Psoas muscle (tissue), 8 donors: ENCODE results near the gene NSMF. TPM values are rescaled to one million over a fixed set of nuclear protein-coding genes. Genes with fewer than 3 reads are reported as not detected.

Experiments used
- ATAC-seq, 4 donors: fragments of 200-7000 bp; cut with Tn5 transposase; one replicate each; pipeline ENCODE4 v1.9.1; 2020; ENCODE audit warnings: moderate library complexity in 3 of 4, mild to moderate bottlenecking in 2 of 4
- DNase-seq, 2 donors: peaks; one replicate each; pipeline ENCODE4 v3.0.0-alpha.2; 2020
- H3K27ac ChIP-seq: fragments of 200-600 bp; one replicate; pipeline ENCODE4 v1.8.0; 2022
- H3K27me3 ChIP-seq, 3 donors: fragments of 200-600 bp in 1 of 3; one replicate each; pipeline versions ENCODE4 v1.6.1 to v1.8.0; 2013 to 2022; ENCODE audit warnings: low read length in 2 of 3, mild to moderate bottlenecking in 2 of 3, moderate library complexity in 1 of 3; ENCODE audit not compliant: insufficient read depth in 3 of 3
- H3K36me3 ChIP-seq, 2 donors: fragments of 200-600 bp in 1 of 2; one replicate each; pipeline versions ENCODE4 v1.6.1 to v1.8.0; 2013 to 2022; ENCODE audit warnings: low read depth in 1 of 2, mild to moderate bottlenecking in 1 of 2, moderate library complexity in 1 of 2; ENCODE audit not compliant: insufficient read depth in 1 of 2
- H3K4me1 ChIP-seq: fragments of 200-600 bp; one replicate; pipeline ENCODE4 v1.8.0; 2022
- H3K4me3 ChIP-seq: fragments of 200-600 bp; one replicate; pipeline ENCODE4 v1.8.0; 2022; ENCODE audit warnings: mild to moderate bottlenecking
- H3K9me3 ChIP-seq: fragments of 200-600 bp; one replicate; pipeline ENCODE4 v1.8.0; 2022
- WGBS, 3 donors: extraction: QIAGEN DNeasy Blood & Tissue Kit; methylation state at CpG; one replicate each; pipeline versions ENCODE4 v1.1.6 to v1.1.7; 2013; 5-methylcytosine and 5-hydroxymethylcytosine counted together
- intact Hi-C, 2 donors: fragments of 100-400 bp; cut with DNase I; formaldehyde crosslinking; loops; one replicate each; pipeline versions ENCODE4 v1.11.0 to v1.14.2; 2022
- polyA plus RNA-seq, 3 donors: library from polyadenylated mRNA; stranded (reverse); fragments of 200-250 nt; gene quantifications; one replicate each; pipeline ENCODE4 v1.2.3, GENCODE V29; 2013
- total RNA-seq, 4 donors: library from RNA; stranded (reverse); fragmentation: NEBNext Ultra II Directional in 2 of 4; extraction: Animal tissue kit (Norgen Biotek cat#: 25700) in 2 of 4; gene quantifications; one replicate each; pipeline versions ENCODE4 v1.2.1 to v1.2.4, GENCODE V29; 2021 to 2023
- TF ChIP-seq, protein P1 (sequence below): fragments of 200-600 bp; IDR thresholded peaks from one replicate; pipeline ENCODE4 v1.8.0; 2022; ENCODE audit warnings: antibody characterized with exemption
- donor health status: healthy with polysubstance abuse.
- donor health status: DM: no; HTN: no; CAD: no; lungs with moderate emphysema.
- donor health status: Bipolar disorder and iron deficiency.
- donor health status: healthy.
- donor health status: DM: yes; HTN: yes; CAD: no.
- donor health status: DM: no; HTN: no; CAD: no.
- donor health status: DM: no; HTN: no; CAD: no.
- donor health status: DM: yes; HTN: yes; CAD: no.

The NSMF gene
- total and polyA plus RNA-seq, 7 donors, result 4.8 to 11.2 (median 6.4) TPM

- 76 to 89% (median 82%) methylated on average over 16 to 20 of the region's 20 CpGs for WGBS, 3 donors
- no peak overlapping the region for H3K27ac ChIP-seq
- no peaks in the 10 kb centered on the region for H3K9me3 ChIP-seq
- no peak overlapping the region for H3K4me3 ChIP-seq
- intact Hi-C loops, result no loop called here
- no peaks in the 10 kb centered on the region for H3K4me1 ChIP-seq
- DNase-seq, result no peak
- ATAC-seq, result peak in 3 of 4 donors; percentile 21 to 52 (median 22)
- TF ChIP-seq, protein P1, sequence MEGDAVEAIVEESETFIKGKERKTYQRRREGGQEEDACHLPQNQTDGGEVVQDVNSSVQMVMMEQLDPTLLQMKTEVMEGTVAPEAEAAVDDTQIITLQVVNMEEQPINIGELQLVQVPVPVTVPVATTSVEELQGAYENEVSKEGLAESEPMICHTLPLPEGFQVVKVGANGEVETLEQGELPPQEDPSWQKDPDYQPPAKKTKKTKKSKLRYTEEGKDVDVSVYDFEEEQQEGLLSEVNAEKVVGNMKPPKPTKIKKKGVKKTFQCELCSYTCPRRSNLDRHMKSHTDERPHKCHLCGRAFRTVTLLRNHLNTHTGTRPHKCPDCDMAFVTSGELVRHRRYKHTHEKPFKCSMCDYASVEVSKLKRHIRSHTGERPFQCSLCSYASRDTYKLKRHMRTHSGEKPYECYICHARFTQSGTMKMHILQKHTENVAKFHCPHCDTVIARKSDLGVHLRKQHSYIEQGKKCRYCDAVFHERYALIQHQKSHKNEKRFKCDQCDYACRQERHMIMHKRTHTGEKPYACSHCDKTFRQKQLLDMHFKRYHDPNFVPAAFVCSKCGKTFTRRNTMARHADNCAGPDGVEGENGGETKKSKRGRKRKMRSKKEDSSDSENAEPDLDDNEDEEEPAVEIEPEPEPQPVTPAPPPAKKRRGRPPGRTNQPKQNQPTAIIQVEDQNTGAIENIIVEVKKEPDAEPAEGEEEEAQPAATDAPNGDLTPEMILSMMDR, result no peak
- peaks cover 0 to 61% of the 10 kb centered on the region in 2 donors for H3K36me3 ChIP-seq
- no peaks in the 10 kb centered on the region for H3K27me3 ChIP-seq
These were observed 33.6 kb upstream of the NSMF start for GRCh38 chr9:137492464-137493363.

DNA sequence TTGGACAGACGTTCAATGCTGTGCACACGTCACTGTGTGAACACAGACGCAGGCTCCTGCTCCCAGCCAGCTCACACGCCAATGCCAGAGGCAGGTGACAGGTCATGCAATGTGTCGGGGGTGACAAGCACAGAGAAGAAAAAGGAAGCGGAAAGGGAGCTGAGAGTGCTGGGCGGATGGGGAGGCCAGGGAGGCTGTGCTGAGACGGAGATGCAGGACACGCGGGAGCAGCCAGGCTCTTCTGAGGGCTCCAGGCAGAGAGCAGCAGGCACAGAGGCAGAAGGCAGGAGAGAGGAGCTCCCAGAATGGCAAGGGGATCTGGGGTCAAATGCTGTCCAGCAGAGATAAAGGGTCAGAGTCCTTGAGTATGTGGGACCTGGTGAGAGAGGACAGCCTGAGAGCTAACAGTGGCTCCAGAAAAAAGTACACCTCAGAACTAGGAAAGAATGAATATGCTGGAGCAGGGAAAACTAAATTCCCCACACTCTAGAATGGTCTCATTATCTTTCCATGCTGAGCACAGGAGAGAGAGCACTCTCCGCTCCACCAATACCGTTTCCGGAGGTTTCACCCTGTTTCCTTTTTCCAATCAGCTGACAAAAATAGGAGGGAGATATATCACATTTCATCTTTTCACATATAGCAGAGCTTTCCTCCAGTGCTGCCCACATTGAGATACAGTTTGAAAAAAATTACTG is 32.8 kb upstream of the NSMF start:
- no peak for ATAC-seq
- no peak overlapping the region for H3K4me3 ChIP-seq

GRCh38 chr9:137490532-137491186 is 31.5 kb upstream of the NSMF start:
- TF ChIP-seq, protein P1, result no peak

More for the DNA sequence above, 32.8 kb upstream of the NSMF start:
- intact Hi-C loops, result no loop called here
- DNase-seq, result no peak
- Histone ChIP-seq H3K27ac (no peak overlapping the region), H3K9me3 (no peaks in the 10 kb centered on the region), H3K4me1 (no peaks in the 10 kb centered on the region), H3K27me3 (no peaks in the 10 kb centered on the region), H3K36me3 (peaks cover 0 to 57% of the 10 kb centered on the region in 2 donors)
- 91 to 93% (median 93%) methylated on average over 13 of the region's 13 CpGs for WGBS, 3 donors
- TF ChIP-seq, protein P1, result no peak

DNA sequence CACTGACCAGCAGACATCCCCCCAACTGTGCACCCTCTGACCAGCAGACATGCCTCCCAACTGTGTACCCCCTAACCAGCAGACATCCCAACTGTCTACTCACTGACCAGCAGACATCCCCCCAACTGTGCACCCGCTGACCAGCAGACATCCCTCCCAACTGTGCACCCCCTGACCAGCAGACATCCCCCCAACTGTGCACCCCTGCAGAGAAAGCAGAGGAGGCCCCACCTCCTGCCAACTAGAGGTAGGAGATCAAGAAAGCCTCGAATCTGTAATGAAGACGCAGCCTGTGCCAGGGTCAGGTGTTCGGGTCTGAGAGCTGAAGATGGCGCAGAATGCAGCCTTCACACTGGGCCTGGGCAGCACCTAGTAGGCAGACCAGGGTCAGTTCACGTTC is 29.8 kb upstream of the NSMF start:
- ATAC-seq, result no peak
- no peaks in the 10 kb centered on the region for H3K27me3 ChIP-seq
- DNase-seq, result no peak
- no peak overlapping the region for H3K27ac ChIP-seq
- no peak overlapping the region for H3K4me3 ChIP-seq
- TF ChIP-seq, protein P1, result no peak
- H3K9me3 ChIP-seq, result no peaks in the 10 kb centered on the region
- H3K36me3 ChIP-seq, result peaks cover 0 to 40% of the 10 kb centered on the region in 2 donors
- H3K4me1 ChIP-seq, result no peaks in the 10 kb centered on the region
- intact Hi-C loops, result no loop called here
- WGBS, 3 donors, result 92 to 98% (median 92%) methylated on average over 6 of the region's 6 CpGs

More at GRCh38 chr9:137490532-137491186, 31.5 kb upstream of the NSMF start:
- no peaks in the 10 kb centered on the region for H3K4me1 ChIP-seq
- intact Hi-C loops, result no loop called here
- ATAC-seq (no peak), DNase-seq (no peak)
- no peaks in the 10 kb centered on the region for H3K9me3 ChIP-seq
- H3K36me3 ChIP-seq, result peaks cover 0 to 46% of the 10 kb centered on the region in 2 donors
- no peak overlapping the region for H3K27ac ChIP-seq
- no peak overlapping the region for H3K4me3 ChIP-seq
- no peaks in the 10 kb centered on the region for H3K27me3 ChIP-seq
- 83 to 91% (median 83%) methylated on average over 9 of the region's 9 CpGs for WGBS, 3 donors
